ENCODE data around the gene RMC1.

- no peak for TF ChIP-seq YY1 (IDR thresholded peaks at IDR 0.05; ENCODE audit: low read depth)
- no peak for TF ChIP-seq USF1 (IDR thresholded peaks at IDR 0.05)
- no peak for TF ChIP-seq REST (IDR thresholded peaks at IDR 0.05; ENCODE audit: low read depth)
- TF ChIP-seq CEBPB (IDR thresholded peaks at IDR 0.05): no peak
- TF ChIP-seq RAD21 (IDR thresholded peaks at IDR 0.05; ENCODE audit: low read depth): no peak
- no peak for TF ChIP-seq TCF12 (IDR thresholded peaks at IDR 0.05; ENCODE audit: low read depth)
- TF ChIP-seq TAF1 (IDR thresholded peaks at IDR 0.05; ENCODE audit: low read depth): no peak
- TF ChIP-seq TEAD4 (IDR thresholded peaks at IDR 0.05): no peak
- TF ChIP-seq EP300 (IDR thresholded peaks at IDR 0.05; ENCODE audit: borderline replicate concordance): no peak
These were observed 18.6 kb downstream of the RMC1 start for GRCh38 chr18:23521907-23522306.
